SK-N-SH (cell line): ENCODE measurements around the gene NETO2. TPM values are rescaled to one million over a fixed set of nuclear protein-coding genes. Genes with fewer than 3 reads are reported as not detected.

Experiments used
- CTCF ChIA-PET: fragments of 300-600, 350-600 bp; formaldehyde crosslinking; extraction: SDS; loops from one replicate; lab custom pipeline; 2021; lab: Yijun Ruan, JAX
- POLR2A ChIA-PET: fragments of 350-600 bp; sonication (Branson Sonifier 250); formaldehyde crosslinking; extraction: SDS; loops from one replicate; lab custom pipeline; 2020; ENCODE audit warnings: antibody characterized with exemption, inconsistent platforms; lab: Yijun Ruan, JAX
- DNase-seq: peaks from one replicate; pipeline ENCODE4 v3.0.0; 2012
- H2AFZ ChIP-seq: fragments of 200-600 bp; sonication (generic); 2 replicates; pipeline ENCODE4 v1.8.1; 2016; ENCODE audit warnings: antibody characterized with exemption, mild to moderate bottlenecking, low read depth
- H3F3A ChIP-seq: fragments of 200-600 bp; sonication (generic); replicated peaks from 2 replicates; pipeline ENCODE3; 2016; ENCODE audit warnings: antibody characterized with exemption, mild to moderate bottlenecking; ENCODE audit not compliant: insufficient read depth
- H3K27ac ChIP-seq, 2 experiments: fragments of 200-500 bp in 1 of 2; fragments of 200-600 bp in 1 of 2; sonication (Bioruptor generic) in 1 of 2; sonication (generic), shearing (Covaris generic) in 1 of 2; 2 replicates each; pipeline versions ENCODE4 v1.5.1 to v1.6.1; 2014 to 2016; ENCODE audit warnings: low read depth in 2 of 2, inconsistent platforms in 1 of 2, low read length in 1 of 2, mild to moderate bottlenecking in 1 of 2, mixed read lengths in 1 of 2
- H3K27me3 ChIP-seq: fragments of 200-600 bp; sonication (generic), shearing (Covaris generic); 2 replicates; pipeline ENCODE4 v1.6.1; 2016; ENCODE audit warnings: mixed run types; ENCODE audit not compliant: insufficient read depth
- H3K36me3 ChIP-seq, 2 experiments: fragments of 200-500 bp in 1 of 2; fragments of 200-600 bp in 1 of 2; sonication (Bioruptor generic) in 1 of 2; sonication (generic) in 1 of 2; replicated peaks in 1 of 2; 2 replicates each; pipeline versions ENCODE3 to v1.5.1; 2014 to 2016; ENCODE audit warnings: low read length in 1 of 2, mild to moderate bottlenecking in 1 of 2; ENCODE audit not compliant: insufficient read depth in 2 of 2, control insufficient read depth in 1 of 2
- H3K4me1 ChIP-seq, 2 experiments: fragments of 200-500 bp in 1 of 2; fragments of 200-600 bp in 1 of 2; sonication (Bioruptor generic) in 1 of 2; sonication (generic), shearing (Covaris generic) in 1 of 2; 2 replicates each; pipeline versions ENCODE4 v1.5.1 to v1.6.1; 2014 to 2016; ENCODE audit warnings: low read depth in 1 of 2, low read length in 1 of 2, mixed run types in 1 of 2; ENCODE audit not compliant: insufficient read depth in 2 of 2, control insufficient read depth in 1 of 2
- H3K4me2 ChIP-seq: fragments of 200-600 bp; sonication (generic), shearing (Covaris generic); 2 replicates; pipeline ENCODE4 v1.6.1; 2017; ENCODE audit warnings: mixed run types
- H3K4me3 ChIP-seq, 2 experiments: fragments of 200-500 bp in 1 of 2; fragments of 200-600 bp in 1 of 2; sonication (Bioruptor generic) in 1 of 2; sonication (generic), shearing (Covaris generic) in 1 of 2; 2 replicates each; pipeline versions ENCODE4 v1.5.1 to v1.8.1; 2014 to 2016; ENCODE audit warnings: low read depth in 2 of 2, inconsistent platforms in 1 of 2, low read length in 1 of 2, mild to moderate bottlenecking in 1 of 2, mixed read lengths in 1 of 2, moderate library complexity in 1 of 2
- H3K79me2 ChIP-seq: fragments of 200-600 bp; sonication (generic); 2 replicates; pipeline ENCODE4 v1.8.1; 2017; ENCODE audit warnings: mild to moderate bottlenecking; ENCODE audit not compliant: insufficient read depth
- H3K9ac ChIP-seq: fragments of 200-600 bp; sonication (generic); 2 replicates; pipeline ENCODE4 v1.6.1; 2017; ENCODE audit warnings: mixed run types
- H3K9me2 ChIP-seq: fragments of 200-600 bp; sonication (generic); 2 replicates; pipeline ENCODE4 v1.6.1; 2017; ENCODE audit warnings: mixed run types
- H3K9me3 ChIP-seq: fragments of 200-600 bp; sonication (generic); 2 replicates; pipeline ENCODE4 v1.6.1; 2017; ENCODE audit warnings: mixed run types, mild to moderate bottlenecking, moderate library complexity
- H4K20me1 ChIP-seq: fragments of 200-600 bp; sonication (generic); 2 replicates; pipeline ENCODE4 v1.6.1; 2017; ENCODE audit warnings: mild to moderate bottlenecking, mixed run types; ENCODE audit not compliant: insufficient read depth
- CHD2 ChIP-seq: fragments of 150-350 bp; IDR thresholded peaks from 2 replicates; pipeline ENCODE4 v1.6.1; 2018; ENCODE audit warnings: low read length; ENCODE audit not compliant: partially characterized antibody
- EP300 ChIP-seq, 2 experiments: IDR thresholded peaks; 2 replicates each; pipeline versions ENCODE4 v1.4.0 to v1.6.1; 2012; ENCODE audit warnings: borderline replicate concordance in 1 of 2, low read depth in 1 of 2, low read length in 1 of 2
- EZH2phosphoT487 ChIP-seq: fragments of 200-600 bp; sonication (generic); IDR thresholded peaks from 2 replicates; pipeline ENCODE4 v1.6.1; 2017; ENCODE audit warnings: low read depth, mixed run types, mild to moderate bottlenecking, antibody characterized with exemption, moderate library complexity, borderline replicate concordance
- FOSL2 ChIP-seq: IDR thresholded peaks from 2 replicates; pipeline ENCODE4 v1.4.0; 2012; ENCODE audit warnings: low read depth, mild to moderate bottlenecking, moderate library complexity, borderline replicate concordance
- FOXJ3 ChIP-seq: sonication (generic); formaldehyde crosslinking; IDR thresholded peaks from 2 replicates; pipeline ENCODE4 v1.5.1; 2020; ENCODE audit warnings: mild to moderate bottlenecking, missing genetic modification reagents
- IRF3 ChIP-seq: fragments of 150-350 bp; IDR thresholded peaks from 2 replicates; pipeline ENCODE4 v1.6.1; 2016; ENCODE audit warnings: mild to moderate bottlenecking, low read depth, low read length
- JUND ChIP-seq: IDR thresholded peaks from 2 replicates; pipeline ENCODE4 v1.4.0; 2012
- NFIC ChIP-seq: IDR thresholded peaks from 2 replicates; pipeline ENCODE4 v1.4.0; 2012; ENCODE audit warnings: borderline replicate concordance
- REST ChIP-seq: IDR thresholded peaks from 2 replicates; pipeline ENCODE4 v1.6.1; 2012; ENCODE audit warnings: mild to moderate bottlenecking, low read depth, low read length, moderate library complexity
- RFX5 ChIP-seq: IDR thresholded peaks from 2 replicates; pipeline ENCODE4 v1.6.1; 2012; ENCODE audit warnings: mild to moderate bottlenecking, improper control_type of control experiment, low read length
- SMC3 ChIP-seq: IDR thresholded peaks from 2 replicates; pipeline ENCODE4 v1.6.1; 2012; ENCODE audit warnings: low read depth, low read length, improper control_type of control experiment
- TCF12 ChIP-seq: IDR thresholded peaks from 2 replicates; pipeline ENCODE4 v1.4.0; 2012
- ZBTB33 ChIP-seq: IDR thresholded peaks from 2 replicates; pipeline ENCODE4 v1.4.0; 2012; ENCODE audit warnings: low read depth, borderline replicate concordance
- WGBS: methylation state at CpG from one replicate; pipeline ENCODE4 v1.1.6; 2017; ENCODE audit warnings: low lambda C conversion rate; 5-methylcytosine and 5-hydroxymethylcytosine counted together
- polyA plus RNA-seq, 3 experiments: library from polyadenylated mRNA; depleted of rRNA; stranded (reverse); fragments of >200 nt; gene quantifications; 2 replicates each; pipeline ENCODE4 v1.2.3, GENCODE V29; 2012

The NETO2 gene
- polyA plus RNA-seq, 1 of the 3 experiments (the other 2 are of a cell fraction), result 48.8 TPM

DNA sequence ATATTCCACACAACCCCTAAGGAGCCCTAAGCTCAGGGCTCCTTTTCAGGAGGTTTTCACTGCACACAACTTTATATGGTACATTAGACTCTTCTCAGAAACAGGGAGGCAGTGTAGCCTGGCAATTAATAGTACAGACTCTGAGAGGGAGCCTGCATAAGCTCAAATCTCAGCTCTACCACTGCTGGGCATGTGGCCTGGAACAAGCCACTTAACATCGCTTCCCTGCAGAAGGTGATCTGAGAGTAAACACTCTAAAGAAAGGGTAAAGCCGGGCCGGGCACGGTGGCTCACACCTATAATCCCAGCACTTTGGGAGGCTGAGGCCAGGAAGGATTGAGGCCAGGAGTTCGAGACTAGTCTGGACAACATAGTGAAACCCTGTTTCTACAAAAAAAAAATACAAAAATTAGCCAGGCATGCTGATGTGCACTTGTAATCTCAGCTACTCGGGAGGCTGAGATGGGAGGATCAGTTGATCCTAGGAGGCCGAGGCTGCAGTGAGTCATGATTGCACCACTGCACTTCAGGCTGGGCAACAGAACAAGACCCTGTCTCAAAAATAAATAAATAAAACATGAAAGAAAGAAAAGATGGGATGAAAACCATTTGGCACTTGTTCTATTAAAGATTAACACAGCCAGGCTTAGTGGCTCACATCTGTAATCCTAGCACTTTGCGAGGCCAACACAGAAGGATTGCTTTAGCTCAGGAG, 99.6 kb downstream of the NETO2 start:
- no peak overlapping the region for H3K4me2 ChIP-seq
- no peak overlapping the region for H2AFZ ChIP-seq
- H3F3A ChIP-seq, result no peaks in the 10 kb centered on the region
- no peak overlapping the region for H3K27ac ChIP-seq
- H3K79me2 ChIP-seq, result no peaks in the 10 kb centered on the region
- CTCF ChIA-PET, result interaction anchor here (0.7 to 1.2 kb wide), 3 partner anchors 9 to 1074 kb away, joined by 3 to 4 read pairs (median 3); no protein-coding TSS in a partner anchor
- WGBS, result 86% methylated on average over 8 of the region's 8 CpGs
- no peaks in the 10 kb centered on the region for H3K4me1 ChIP-seq
- no peak overlapping the region for H3K9ac ChIP-seq
- no peaks in the 10 kb centered on the region for H3K9me2 ChIP-seq
- H3K27me3 ChIP-seq, result no peaks in the 10 kb centered on the region
- POLR2A ChIA-PET, result no interaction called here
- H3K36me3 ChIP-seq, result no peaks in the 10 kb centered on the region
- H3K9me3 ChIP-seq, result no peaks in the 10 kb centered on the region
- TF ChIP-seq RFX5 (no peak), EZH2phosphoT487 (no peak)
- no peaks in the 10 kb centered on the region for H4K20me1 ChIP-seq
- DNase-seq, result no peak
- H3K4me3 ChIP-seq, result no peak overlapping the region

- POLR2A ChIA-PET, result no interaction called here
- CTCF ChIA-PET, result interaction anchor here (0.7 to 1.2 kb wide), 2 partner anchors 1073 to 1075 kb away, joined by 3 to 4 read pairs; no protein-coding TSS in a partner anchor
- no peak overlapping the region for H3K4me3 ChIP-seq
- H3K9me2 ChIP-seq, result no peaks in the 10 kb centered on the region
- H3F3A ChIP-seq, result no peaks in the 10 kb centered on the region
- H3K27me3 ChIP-seq, result no peaks in the 10 kb centered on the region
- no peak overlapping the region for H3K4me2 ChIP-seq
- no peak overlapping the region for H3K9ac ChIP-seq
- H3K36me3 ChIP-seq, result no peaks in the 10 kb centered on the region
- H3K9me3 ChIP-seq, result no peaks in the 10 kb centered on the region
- H3K27ac ChIP-seq, result no peak overlapping the region
- no peak for DNase-seq
- no peaks in the 10 kb centered on the region for H4K20me1 ChIP-seq
- WGBS, result 72% methylated on average over 6 of the region's 8 CpGs
- no peaks in the 10 kb centered on the region for H3K79me2 ChIP-seq
- no peak overlapping the region for H2AFZ ChIP-seq
- no peaks in the 10 kb centered on the region for H3K4me1 ChIP-seq
- TF ChIP-seq FOSL2, result no peak
- no peak for TF ChIP-seq JUND
- TF ChIP-seq REST, result no peak
- TF ChIP-seq RFX5, result no peak
- no peak for TF ChIP-seq ZBTB33
- TF ChIP-seq EP300 (IDR thresholded peaks at IDR 0.05; ENCODE audit: borderline replicate concordance in 1 of 2, low read depth in 1 of 2, low read length in 1 of 2), result no peak
- no peak for TF ChIP-seq NFIC
- no peak for TF ChIP-seq SMC3
- TF ChIP-seq IRF3, result no peak
- TF ChIP-seq CHD2, result no peak
- TF ChIP-seq FOXJ3 (CRISPR knock-in tag), result no peak
- TF ChIP-seq TCF12, result no peak
Measured at GRCh38 chr16:47043200-47043599, 100.5 kb downstream of the NETO2 start.
